GM18861 (cell line): Measurements from ENCODE around the gene IZUMO4.
"Not testable (repeated sequence)": the region's sequence is repeated elsewhere in the genome, so short reads cannot be mapped to it uniquely, and the experiment has no call there.

Source experiments
- ATAC-seq: cut with Tn5 transposase; IDR thresholded peaks from one replicate; pipeline ENCODE4 v1.9.1; 2021; ENCODE audit not compliant: unreplicated experiment

The IZUMO4 gene

GRCh38 chr19:2122251-2122650 lies 25.5 kb downstream of the IZUMO4 start:
- no peak for ATAC-seq

GRCh38 chr19:2122982-2123381 lies 26.3 kb downstream of the IZUMO4 start:
- ATAC-seq: no peak

- ATAC-seq: no peak
Observed at GRCh38 chr19:2123682-2124387, 27.1 kb downstream of the IZUMO4 start.

- no peak for ATAC-seq
Observed at GRCh38 chr19:2126879-2127518, 30.3 kb downstream of the IZUMO4 start.

- ATAC-seq: no peak
Observed at GRCh38 chr19:2127758-2128157, 31.0 kb downstream of the IZUMO4 start.

- not testable (repeated sequence) for ATAC-seq
Observed at GRCh38 chr19:2128252-2128651, 31.5 kb downstream of the IZUMO4 start.

- no peak for ATAC-seq
Observed at GRCh38 chr19:2129022-2129421, 32.3 kb downstream of the IZUMO4 start.

- no peak for ATAC-seq
Observed at GRCh38 chr19:2129486-2129885, 32.8 kb downstream of the IZUMO4 start.

GRCh38 chr19:2129892-2130770 lies 33.4 kb downstream of the IZUMO4 start:
- ATAC-seq: no peak

GRCh38 chr19:2131012-2131975 lies 34.6 kb downstream of the IZUMO4 start:
- ATAC-seq: not testable (repeated sequence)

GRCh38 chr19:2132191-2132590 lies 35.5 kb downstream of the IZUMO4 start:
- ATAC-seq: no peak

- no peak for ATAC-seq
Observed at GRCh38 chr19:2132731-2133490, 36.2 kb downstream of the IZUMO4 start.

GRCh38 chr19:2135474-2136402 lies 39.0 kb downstream of the IZUMO4 start:
- no peak for ATAC-seq

- ATAC-seq: no peak
Observed at GRCh38 chr19:2136796-2137195, 40.1 kb downstream of the IZUMO4 start.

- no peak for ATAC-seq
Observed at GRCh38 chr19:2138061-2138728, 41.5 kb downstream of the IZUMO4 start.

- no peak for ATAC-seq
Observed at GRCh38 chr19:2139385-2140137, 42.8 kb downstream of the IZUMO4 start.

GRCh38 chr19:2140138-2140569 lies 43.4 kb downstream of the IZUMO4 start:
- ATAC-seq: no peak
